WTC11 (cell line): ENCODE measurements around the gene ABCC4. TPM values are rescaled to one million over a fixed set of nuclear protein-coding genes. Genes with fewer than 3 reads are reported as not detected.

Experiments used
- ATAC-seq: fragments of 200-7000 bp; cut with Tn5 transposase; 2 replicates; pipeline ENCODE4 v1.10.0; 2021; ENCODE audit warnings: mild to moderate bottlenecking, moderate library complexity
- CTCF ChIA-PET: fragments of 300-600 bp; sonication (Branson Sonifier 250); formaldehyde crosslinking; loops from one replicate; lab custom pipeline; 2021; ENCODE audit warnings: antibody characterized with exemption; lab: Charles Lee
- POLR2A ChIA-PET: fragments of 350-600 bp; sonication (Branson Sonifier 250); formaldehyde crosslinking; loops from one replicate; lab custom pipeline; 2021; ENCODE audit warnings: antibody characterized with exemption; lab: Charles Lee
- DNase-seq: peaks from one replicate; pipeline ENCODE4 v3.0.0; 2021; ENCODE audit warnings: low spot score
- H3K27ac Mint-ChIP-seq: 2 replicates; pipeline ENCODE4 v1.8.0; 2021; ENCODE audit warnings: mixed read lengths
- H3K27me3 Mint-ChIP-seq: 2 replicates; pipeline ENCODE4 v1.8.0; 2021; ENCODE audit warnings: low read depth, mild to moderate bottlenecking, moderate library complexity, mixed read lengths
- H3K36me3 Mint-ChIP-seq: 2 replicates; pipeline ENCODE4 v1.8.0; 2021; ENCODE audit warnings: mixed read lengths
- H3K4me1 Mint-ChIP-seq: 2 replicates; pipeline ENCODE4 v1.8.0; 2022; ENCODE audit warnings: mixed read lengths
- H3K4me3 Mint-ChIP-seq: 2 replicates; pipeline ENCODE4 v1.8.0; 2021; ENCODE audit warnings: mild to moderate bottlenecking, moderate library complexity, mixed read lengths
- H3K9me3 Mint-ChIP-seq: 2 replicates; pipeline ENCODE4 v1.8.0; 2021; ENCODE audit warnings: mixed read lengths
- CBFB ChIP-seq: sonication (generic); formaldehyde crosslinking; IDR thresholded peaks from 2 replicates; pipeline ENCODE4 v1.8.1; 2022; ENCODE audit warnings: mild to moderate bottlenecking, low read depth, missing genetic modification reagents
- ELF4 ChIP-seq: sonication (generic); formaldehyde crosslinking; IDR thresholded peaks from 2 replicates; pipeline ENCODE4 v1.8.1; 2022; ENCODE audit warnings: low read depth, mild to moderate bottlenecking, moderate library complexity, missing genetic modification reagents
- ESRRA ChIP-seq: sonication (generic); formaldehyde crosslinking; IDR thresholded peaks from 2 replicates; pipeline ENCODE4 v1.8.1; 2022; ENCODE audit warnings: mild to moderate bottlenecking, missing genetic modification reagents, borderline replicate concordance
- ETV6 ChIP-seq: sonication (generic); formaldehyde crosslinking; IDR thresholded peaks from 2 replicates; pipeline ENCODE4 v1.8.1; 2022; ENCODE audit warnings: mild to moderate bottlenecking, missing genetic modification reagents
- FOXP1 ChIP-seq: sonication (generic); formaldehyde crosslinking; IDR thresholded peaks from 2 replicates; pipeline ENCODE4 v1.8.0; 2022; ENCODE audit warnings: missing genetic modification reagents, mild to moderate bottlenecking, moderate library complexity, borderline replicate concordance
- GABPB1 ChIP-seq: sonication (generic); formaldehyde crosslinking; IDR thresholded peaks from 2 replicates; pipeline ENCODE4 v1.8.1; 2023; ENCODE audit warnings: mild to moderate bottlenecking, missing genetic modification reagents
- JAZF1 ChIP-seq: fragments of 250-450 bp; sonication (Bioruptor Pico); IDR thresholded peaks from 2 replicates; pipeline ENCODE4 v1.9.0; 2021; ENCODE audit warnings: moderate library complexity, mild to moderate bottlenecking, inconsistent platforms
- NR1H2 ChIP-seq: sonication (generic); formaldehyde crosslinking; IDR thresholded peaks from 2 replicates; pipeline ENCODE4 v1.9.0; 2021; ENCODE audit warnings: mild to moderate bottlenecking, moderate library complexity, missing genetic modification reagents
- PRRX2 ChIP-seq: fragments of 250-450 bp; sonication (Bioruptor Pico); IDR thresholded peaks from 2 replicates; pipeline ENCODE4 v1.8.0; 2021; ENCODE audit warnings: mild to moderate bottlenecking
- TEAD1 ChIP-seq: sonication (generic); formaldehyde crosslinking; IDR thresholded peaks from 2 replicates; pipeline ENCODE4 v1.8.0; 2022; ENCODE audit warnings: mild to moderate bottlenecking, missing genetic modification reagents
- ZBTB21 ChIP-seq: sonication (generic); formaldehyde crosslinking; IDR thresholded peaks from 2 replicates; pipeline ENCODE4 v1.8.1; 2023; ENCODE audit warnings: mild to moderate bottlenecking, missing genetic modification reagents, borderline replicate concordance
- ZNF317 ChIP-seq: sonication (generic); formaldehyde crosslinking; IDR thresholded peaks from 2 replicates; pipeline ENCODE4 v1.8.1; 2023; ENCODE audit warnings: low read depth, mild to moderate bottlenecking, moderate library complexity, missing genetic modification reagents, borderline replicate concordance
- total RNA-seq: library from RNA; stranded (reverse); gene quantifications from 3 replicates; pipeline ENCODE4 v1.2.3, GENCODE V29; 2021
- TF ChIP-seq, protein P1 (sequence below): sonication (generic); formaldehyde crosslinking; IDR thresholded peaks from 2 replicates; pipeline ENCODE4 v1.8.1; 2022; ENCODE audit warnings: low read depth, mild to moderate bottlenecking, moderate library complexity, missing genetic modification reagents, borderline replicate concordance
- TF ChIP-seq, protein P2 (sequence below): sonication (generic); formaldehyde crosslinking; IDR thresholded peaks from 2 replicates; pipeline ENCODE4 v1.8.0; 2023; ENCODE audit warnings: mild to moderate bottlenecking, missing genetic modification reagents
- TF ChIP-seq, protein P3 (sequence below): sonication (generic); formaldehyde crosslinking; IDR thresholded peaks from 2 replicates; pipeline ENCODE4 v1.8.1; 2023; ENCODE audit warnings: mild to moderate bottlenecking, missing genetic modification reagents, moderate library complexity
- TF ChIP-seq, protein P4 (sequence below): sonication (generic); formaldehyde crosslinking; IDR thresholded peaks from 2 replicates; pipeline ENCODE4 v1.8.1; 2023; ENCODE audit warnings: mild to moderate bottlenecking, missing genetic modification reagents
- TF ChIP-seq, protein P5 (sequence below): sonication (generic); formaldehyde crosslinking; IDR thresholded peaks from 2 replicates; pipeline ENCODE4 v1.8.0; 2022; ENCODE audit warnings: mild to moderate bottlenecking, missing genetic modification reagents
- TF ChIP-seq, protein P6 (sequence below): sonication (generic); formaldehyde crosslinking; IDR thresholded peaks from 2 replicates; pipeline ENCODE4 v1.8.1; 2022; ENCODE audit warnings: mild to moderate bottlenecking, missing genetic modification reagents, moderate library complexity, borderline replicate concordance
- TF ChIP-seq, protein P7 (sequence below): sonication (generic); formaldehyde crosslinking; IDR thresholded peaks from 2 replicates; pipeline ENCODE4 v1.8.0; 2023; ENCODE audit warnings: missing genetic modification reagents, mild to moderate bottlenecking, borderline replicate concordance
- TF ChIP-seq, protein P8 (sequence below): sonication (generic); formaldehyde crosslinking; IDR thresholded peaks from 2 replicates; pipeline ENCODE4 v1.8.1; 2022; ENCODE audit warnings: mild to moderate bottlenecking, moderate library complexity, missing genetic modification reagents
- TF ChIP-seq, protein P9 (sequence below): sonication (generic); formaldehyde crosslinking; IDR thresholded peaks from 2 replicates; pipeline ENCODE4 v1.8.0; 2022; ENCODE audit warnings: mild to moderate bottlenecking, missing genetic modification reagents

ABCC4 gene
- total RNA-seq, 1 experiment from 2014 or later: 7.2 TPM

DNA sequence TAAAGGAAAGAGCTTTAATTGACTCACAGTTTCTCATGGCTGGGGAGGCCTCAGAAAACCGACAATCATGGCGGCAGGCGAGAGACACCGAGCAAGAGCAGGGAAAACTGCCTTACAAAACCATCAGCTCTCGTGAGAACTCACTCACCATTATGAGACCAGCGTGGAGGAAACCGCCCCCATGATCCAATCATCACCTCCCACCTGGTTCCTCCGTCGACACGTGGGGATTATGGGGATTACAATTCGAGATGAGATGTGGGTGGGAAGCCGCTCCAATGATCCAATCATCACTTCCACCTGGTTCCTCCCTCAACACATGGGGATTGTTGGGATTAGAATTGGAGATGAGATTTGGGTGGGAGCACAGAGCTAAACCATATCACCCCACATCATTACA lies 293.9 kb downstream of the ABCC4 start:
- POLR2A ChIA-PET: no interaction called here
- ATAC-seq (no peak), DNase-seq (no peak)
- TF ChIP-seq TEAD1 (CRISPR knock-in tag) (no peak), ELF4 (CRISPR knock-in tag) (no peak), ESRRA (CRISPR knock-in tag) (no peak), FOXP1 (CRISPR knock-in tag) (no peak), CBFB (CRISPR knock-in tag) (no peak), NR1H2 (no peak)
- TF ChIP-seq, protein P1, sequence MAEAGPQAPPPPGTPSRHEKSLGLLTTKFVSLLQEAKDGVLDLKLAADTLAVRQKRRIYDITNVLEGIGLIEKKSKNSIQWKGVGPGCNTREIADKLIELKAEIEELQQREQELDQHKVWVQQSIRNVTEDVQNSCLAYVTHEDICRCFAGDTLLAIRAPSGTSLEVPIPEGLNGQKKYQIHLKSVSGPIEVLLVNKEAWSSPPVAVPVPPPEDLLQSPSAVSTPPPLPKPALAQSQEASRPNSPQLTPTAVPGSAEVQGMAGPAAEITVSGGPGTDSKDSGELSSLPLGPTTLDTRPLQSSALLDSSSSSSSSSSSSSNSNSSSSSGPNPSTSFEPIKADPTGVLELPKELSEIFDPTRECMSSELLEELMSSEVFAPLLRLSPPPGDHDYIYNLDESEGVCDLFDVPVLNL (CRISPR knock-in tag): no peak
- TF ChIP-seq, protein P2, sequence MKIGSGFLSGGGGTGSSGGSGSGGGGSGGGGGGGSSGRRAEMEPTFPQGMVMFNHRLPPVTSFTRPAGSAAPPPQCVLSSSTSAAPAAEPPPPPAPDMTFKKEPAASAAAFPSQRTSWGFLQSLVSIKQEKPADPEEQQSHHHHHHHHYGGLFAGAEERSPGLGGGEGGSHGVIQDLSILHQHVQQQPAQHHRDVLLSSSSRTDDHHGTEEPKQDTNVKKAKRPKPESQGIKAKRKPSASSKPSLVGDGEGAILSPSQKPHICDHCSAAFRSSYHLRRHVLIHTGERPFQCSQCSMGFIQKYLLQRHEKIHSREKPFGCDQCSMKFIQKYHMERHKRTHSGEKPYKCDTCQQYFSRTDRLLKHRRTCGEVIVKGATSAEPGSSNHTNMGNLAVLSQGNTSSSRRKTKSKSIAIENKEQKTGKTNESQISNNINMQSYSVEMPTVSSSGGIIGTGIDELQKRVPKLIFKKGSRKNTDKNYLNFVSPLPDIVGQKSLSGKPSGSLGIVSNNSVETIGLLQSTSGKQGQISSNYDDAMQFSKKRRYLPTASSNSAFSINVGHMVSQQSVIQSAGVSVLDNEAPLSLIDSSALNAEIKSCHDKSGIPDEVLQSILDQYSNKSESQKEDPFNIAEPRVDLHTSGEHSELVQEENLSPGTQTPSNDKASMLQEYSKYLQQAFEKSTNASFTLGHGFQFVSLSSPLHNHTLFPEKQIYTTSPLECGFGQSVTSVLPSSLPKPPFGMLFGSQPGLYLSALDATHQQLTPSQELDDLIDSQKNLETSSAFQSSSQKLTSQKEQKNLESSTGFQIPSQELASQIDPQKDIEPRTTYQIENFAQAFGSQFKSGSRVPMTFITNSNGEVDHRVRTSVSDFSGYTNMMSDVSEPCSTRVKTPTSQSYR (CRISPR knock-in tag): no peak
- Mint-ChIP-seq H3K36me3 (no peaks in the 10 kb centered on the region), H3K27me3 (peaks cover 17% of the 10 kb centered on the region), H3K4me3 (no peak overlapping the region), H3K4me1 (peaks cover 33% of the 10 kb centered on the region), H3K9me3 (no peaks in the 10 kb centered on the region), H3K27ac (no peak overlapping the region)
- CTCF ChIA-PET: no interaction called here

DNA sequence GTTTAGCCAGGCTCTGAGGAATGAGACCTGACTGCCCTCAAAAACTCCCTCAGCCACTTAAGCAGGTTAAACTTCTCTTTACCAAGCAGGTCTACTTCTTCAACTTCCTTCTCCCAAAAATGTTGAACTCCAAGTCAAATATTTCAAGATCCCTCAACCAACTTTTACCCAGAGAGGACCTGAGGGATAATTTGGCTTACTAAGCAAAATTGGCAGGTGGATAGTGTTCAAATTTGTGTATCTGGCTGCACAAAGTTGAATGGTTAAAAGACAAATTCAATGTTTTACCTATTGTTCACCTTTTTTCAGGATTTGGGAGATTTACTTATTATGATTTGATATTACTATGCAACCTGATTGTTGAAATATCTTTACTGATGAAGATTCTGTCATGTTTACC lies 296.0 kb downstream of the ABCC4 start:
- H3K9me3 Mint-ChIP-seq: no peaks in the 10 kb centered on the region
- no peak overlapping the region for H3K4me3 Mint-ChIP-seq
- DNase-seq: no peak
- CTCF ChIA-PET: no interaction called here
- no peak for ATAC-seq
- H3K36me3 Mint-ChIP-seq: no peaks in the 10 kb centered on the region
- no peak overlapping the region for H3K27ac Mint-ChIP-seq
- H3K27me3 Mint-ChIP-seq: peaks cover 20% of the 10 kb centered on the region
- POLR2A ChIA-PET: no interaction called here
- H3K4me1 Mint-ChIP-seq: peaks cover 36% of the 10 kb centered on the region
- TF ChIP-seq ZNF317 (CRISPR knock-in tag) (no peak), PRRX2 (no peak), ZBTB21 (no peak), ETV6 (CRISPR knock-in tag) (no peak), CBFB (CRISPR knock-in tag) (no peak), GABPB1 (CRISPR knock-in tag) (no peak), JAZF1 (no peak)
- TF ChIP-seq, protein P3, sequence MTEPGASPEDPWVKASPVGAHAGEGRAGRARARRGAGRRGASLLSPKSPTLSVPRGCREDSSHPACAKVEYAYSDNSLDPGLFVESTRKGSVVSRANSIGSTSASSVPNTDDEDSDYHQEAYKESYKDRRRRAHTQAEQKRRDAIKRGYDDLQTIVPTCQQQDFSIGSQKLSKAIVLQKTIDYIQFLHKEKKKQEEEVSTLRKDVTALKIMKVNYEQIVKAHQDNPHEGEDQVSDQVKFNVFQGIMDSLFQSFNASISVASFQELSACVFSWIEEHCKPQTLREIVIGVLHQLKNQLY (CRISPR knock-in tag): no peak
- TF ChIP-seq, protein P4, sequence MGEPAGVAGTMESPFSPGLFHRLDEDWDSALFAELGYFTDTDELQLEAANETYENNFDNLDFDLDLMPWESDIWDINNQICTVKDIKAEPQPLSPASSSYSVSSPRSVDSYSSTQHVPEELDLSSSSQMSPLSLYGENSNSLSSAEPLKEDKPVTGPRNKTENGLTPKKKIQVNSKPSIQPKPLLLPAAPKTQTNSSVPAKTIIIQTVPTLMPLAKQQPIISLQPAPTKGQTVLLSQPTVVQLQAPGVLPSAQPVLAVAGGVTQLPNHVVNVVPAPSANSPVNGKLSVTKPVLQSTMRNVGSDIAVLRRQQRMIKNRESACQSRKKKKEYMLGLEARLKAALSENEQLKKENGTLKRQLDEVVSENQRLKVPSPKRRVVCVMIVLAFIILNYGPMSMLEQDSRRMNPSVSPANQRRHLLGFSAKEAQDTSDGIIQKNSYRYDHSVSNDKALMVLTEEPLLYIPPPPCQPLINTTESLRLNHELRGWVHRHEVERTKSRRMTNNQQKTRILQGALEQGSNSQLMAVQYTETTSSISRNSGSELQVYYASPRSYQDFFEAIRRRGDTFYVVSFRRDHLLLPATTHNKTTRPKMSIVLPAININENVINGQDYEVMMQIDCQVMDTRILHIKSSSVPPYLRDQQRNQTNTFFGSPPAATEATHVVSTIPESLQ: no peak
- TF ChIP-seq, protein P5, sequence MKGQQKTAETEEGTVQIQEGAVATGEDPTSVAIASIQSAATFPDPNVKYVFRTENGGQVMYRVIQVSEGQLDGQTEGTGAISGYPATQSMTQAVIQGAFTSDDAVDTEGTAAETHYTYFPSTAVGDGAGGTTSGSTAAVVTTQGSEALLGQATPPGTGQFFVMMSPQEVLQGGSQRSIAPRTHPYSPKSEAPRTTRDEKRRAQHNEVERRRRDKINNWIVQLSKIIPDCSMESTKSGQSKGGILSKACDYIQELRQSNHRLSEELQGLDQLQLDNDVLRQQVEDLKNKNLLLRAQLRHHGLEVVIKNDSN (CRISPR knock-in tag): no peak
- TF ChIP-seq, protein P6, sequence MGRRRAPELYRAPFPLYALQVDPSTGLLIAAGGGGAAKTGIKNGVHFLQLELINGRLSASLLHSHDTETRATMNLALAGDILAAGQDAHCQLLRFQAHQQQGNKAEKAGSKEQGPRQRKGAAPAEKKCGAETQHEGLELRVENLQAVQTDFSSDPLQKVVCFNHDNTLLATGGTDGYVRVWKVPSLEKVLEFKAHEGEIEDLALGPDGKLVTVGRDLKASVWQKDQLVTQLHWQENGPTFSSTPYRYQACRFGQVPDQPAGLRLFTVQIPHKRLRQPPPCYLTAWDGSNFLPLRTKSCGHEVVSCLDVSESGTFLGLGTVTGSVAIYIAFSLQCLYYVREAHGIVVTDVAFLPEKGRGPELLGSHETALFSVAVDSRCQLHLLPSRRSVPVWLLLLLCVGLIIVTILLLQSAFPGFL (CRISPR knock-in tag): no peak
- TF ChIP-seq, protein P7, sequence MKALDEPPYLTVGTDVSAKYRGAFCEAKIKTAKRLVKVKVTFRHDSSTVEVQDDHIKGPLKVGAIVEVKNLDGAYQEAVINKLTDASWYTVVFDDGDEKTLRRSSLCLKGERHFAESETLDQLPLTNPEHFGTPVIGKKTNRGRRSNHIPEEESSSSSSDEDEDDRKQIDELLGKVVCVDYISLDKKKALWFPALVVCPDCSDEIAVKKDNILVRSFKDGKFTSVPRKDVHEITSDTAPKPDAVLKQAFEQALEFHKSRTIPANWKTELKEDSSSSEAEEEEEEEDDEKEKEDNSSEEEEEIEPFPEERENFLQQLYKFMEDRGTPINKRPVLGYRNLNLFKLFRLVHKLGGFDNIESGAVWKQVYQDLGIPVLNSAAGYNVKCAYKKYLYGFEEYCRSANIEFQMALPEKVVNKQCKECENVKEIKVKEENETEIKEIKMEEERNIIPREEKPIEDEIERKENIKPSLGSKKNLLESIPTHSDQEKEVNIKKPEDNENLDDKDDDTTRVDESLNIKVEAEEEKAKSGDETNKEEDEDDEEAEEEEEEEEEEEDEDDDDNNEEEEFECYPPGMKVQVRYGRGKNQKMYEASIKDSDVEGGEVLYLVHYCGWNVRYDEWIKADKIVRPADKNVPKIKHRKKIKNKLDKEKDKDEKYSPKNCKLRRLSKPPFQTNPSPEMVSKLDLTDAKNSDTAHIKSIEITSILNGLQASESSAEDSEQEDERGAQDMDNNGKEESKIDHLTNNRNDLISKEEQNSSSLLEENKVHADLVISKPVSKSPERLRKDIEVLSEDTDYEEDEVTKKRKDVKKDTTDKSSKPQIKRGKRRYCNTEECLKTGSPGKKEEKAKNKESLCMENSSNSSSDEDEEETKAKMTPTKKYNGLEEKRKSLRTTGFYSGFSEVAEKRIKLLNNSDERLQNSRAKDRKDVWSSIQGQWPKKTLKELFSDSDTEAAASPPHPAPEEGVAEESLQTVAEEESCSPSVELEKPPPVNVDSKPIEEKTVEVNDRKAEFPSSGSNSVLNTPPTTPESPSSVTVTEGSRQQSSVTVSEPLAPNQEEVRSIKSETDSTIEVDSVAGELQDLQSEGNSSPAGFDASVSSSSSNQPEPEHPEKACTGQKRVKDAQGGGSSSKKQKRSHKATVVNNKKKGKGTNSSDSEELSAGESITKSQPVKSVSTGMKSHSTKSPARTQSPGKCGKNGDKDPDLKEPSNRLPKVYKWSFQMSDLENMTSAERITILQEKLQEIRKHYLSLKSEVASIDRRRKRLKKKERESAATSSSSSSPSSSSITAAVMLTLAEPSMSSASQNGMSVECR (CRISPR knock-in tag): no peak
- TF ChIP-seq, protein P8, sequence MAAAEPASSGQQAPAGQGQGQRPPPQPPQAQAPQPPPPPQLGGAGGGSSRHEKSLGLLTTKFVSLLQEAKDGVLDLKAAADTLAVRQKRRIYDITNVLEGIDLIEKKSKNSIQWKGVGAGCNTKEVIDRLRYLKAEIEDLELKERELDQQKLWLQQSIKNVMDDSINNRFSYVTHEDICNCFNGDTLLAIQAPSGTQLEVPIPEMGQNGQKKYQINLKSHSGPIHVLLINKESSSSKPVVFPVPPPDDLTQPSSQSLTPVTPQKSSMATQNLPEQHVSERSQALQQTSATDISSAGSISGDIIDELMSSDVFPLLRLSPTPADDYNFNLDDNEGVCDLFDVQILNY (CRISPR knock-in tag): no peak
- TF ChIP-seq, protein P9, sequence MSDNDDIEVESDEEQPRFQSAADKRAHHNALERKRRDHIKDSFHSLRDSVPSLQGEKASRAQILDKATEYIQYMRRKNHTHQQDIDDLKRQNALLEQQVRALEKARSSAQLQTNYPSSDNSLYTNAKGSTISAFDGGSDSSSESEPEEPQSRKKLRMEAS (CRISPR knock-in tag): no peak
